ENCODE measurements around the gene FILIP1L. TPM values are rescaled to one million over a fixed set of nuclear protein-coding genes. Genes with fewer than 3 reads are reported as not detected.

The FILIP1L gene
- total and polyA plus RNA-seq, 2 of the 13 experiments (the other 11 are each of a cell fraction or from before 2014, with no cell fraction given) = 8.1 to 187 TPM

DNA sequence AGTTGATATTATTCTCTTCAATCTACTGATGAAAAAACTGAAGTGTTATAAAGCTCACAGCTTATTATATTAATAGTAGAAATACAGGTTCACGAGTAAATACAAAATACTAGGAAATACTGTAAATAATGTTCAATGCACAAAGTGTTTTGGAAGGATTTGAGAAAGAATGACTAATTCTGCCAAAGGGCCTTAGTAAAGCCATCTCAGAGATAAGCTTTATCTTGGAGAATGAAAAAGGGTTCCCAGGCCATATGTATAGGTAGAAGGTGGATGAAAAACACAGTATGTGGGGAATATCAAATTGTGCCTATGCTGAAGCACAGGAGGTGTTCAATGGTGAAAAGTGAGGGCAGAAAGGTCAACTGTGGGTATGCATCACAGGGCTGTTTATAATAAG is 173.1 kb downstream of the FILIP1L start (continued):
- TF ChIP-seq, protein P1, sequence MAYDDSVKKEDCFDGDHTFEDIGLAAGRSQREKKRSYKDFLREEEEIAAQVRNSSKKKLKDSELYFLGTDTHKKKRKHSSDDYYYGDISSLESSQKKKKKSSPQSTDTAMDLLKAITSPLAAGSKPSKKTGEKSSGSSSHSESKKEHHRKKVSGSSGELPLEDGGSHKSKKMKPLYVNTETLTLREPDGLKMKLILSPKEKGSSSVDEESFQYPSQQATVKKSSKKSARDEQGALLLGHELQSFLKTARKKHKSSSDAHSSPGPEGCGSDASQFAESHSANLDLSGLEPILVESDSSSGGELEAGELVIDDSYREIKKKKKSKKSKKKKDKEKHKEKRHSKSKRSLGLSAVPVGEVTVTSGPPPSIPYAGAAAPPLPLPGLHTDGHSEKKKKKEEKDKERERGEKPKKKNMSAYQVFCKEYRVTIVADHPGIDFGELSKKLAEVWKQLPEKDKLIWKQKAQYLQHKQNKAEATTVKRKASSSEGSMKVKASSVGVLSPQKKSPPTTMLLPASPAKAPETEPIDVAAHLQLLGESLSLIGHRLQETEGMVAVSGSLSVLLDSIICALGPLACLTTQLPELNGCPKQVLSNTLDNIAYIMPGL (CRISPR knock-in tag; IDR thresholded peaks at IDR 0.05; ENCODE audit: borderline replicate concordance in 1 of 2, low read depth in 1 of 2) = no peak
- TF ChIP-seq HNF4A (CRISPR knock-in tag; IDR thresholded peaks at IDR 0.05) (no peak), ZNF709 (CRISPR knock-in tag; IDR thresholded peaks at IDR 0.05) (no peak)

GRCh38 chr3:99940350-99940749 is 174.0 kb downstream of the FILIP1L start:
- FAIRE-seq (no peak), DNase-seq (ENCODE audit: low spot score) (no peak), ATAC-seq (peak; percentile 55)
- no peak overlapping the region for H3K4me3 ChIP-seq (replicated peaks in 1 of 3; ENCODE audit: insufficient read depth in 1 of 3, low read depth in 2 of 3, low read length in 3 of 3)
- no peaks in the 10 kb centered on the region for H3K79me2 ChIP-seq (ENCODE audit: insufficient read depth, low read length)
- no peak for TF ChIP-seq KLF13 (CRISPR knock-in tag; IDR thresholded peaks at IDR 0.05)
- 0 out of 2 replicates have a peak, but pooled peaks have one; percentile 17 for TF ChIP-seq NFYB (CRISPR knock-in tag; IDR thresholded peaks at IDR 0.05)
- no peak for TF ChIP-seq ZNF713 (CRISPR knock-in tag; IDR thresholded peaks at IDR 0.05)
- TF ChIP-seq ZNF703 (CRISPR knock-in tag; IDR thresholded peaks at IDR 0.05; ENCODE audit: borderline replicate concordance) = no peak
- no peak for TF ChIP-seq GATA4 (IDR thresholded peaks at IDR 0.05; ENCODE audit: borderline replicate concordance, low read depth)
- no peak for TF ChIP-seq SNAPC4 (CRISPR knock-in tag; IDR thresholded peaks at IDR 0.05)
- TF ChIP-seq SRY (CRISPR knock-in tag; IDR thresholded peaks at IDR 0.05) = no peak
- no peak for TF ChIP-seq SP4 (CRISPR knock-in tag; IDR thresholded peaks at IDR 0.05)
- POLR2A ChIA-PET = interaction anchor here (1.3 kb wide), 1 partner anchor 20 kb away, joined by 5 read pairs; no protein-coding TSS in a partner anchor
- in situ Hi-C loops (cut with HindIII; ENCODE audit: extremely low pct_ligation_motif_present, low pct_unique_long_range_greater_than_20kb) (no loop called here), intact Hi-C loops (cut with micrococcal nuclease; ENCODE audit: unreplicated experiment) (loop anchor here (10.0 kb wide), 1 partner anchor 314 kb away; no protein-coding TSS in a partner anchor)
- 65% methylated on average over 2 of the region's 2 CpGs for WGBS (ENCODE audit: low lambda C conversion rate)
- H3K4me1 ChIP-seq (ENCODE audit: insufficient read depth, low read length) = peaks cover 50% of the 10 kb centered on the region
- no TSS peak for BruUV-seq (replicated peaks)
- H3K36me3 ChIP-seq (replicated peaks in 1 of 2; ENCODE audit: control insufficient read depth in 1 of 2, insufficient read depth in 2 of 2, low read length in 2 of 2) = no peaks in the 10 kb centered on the region
- CTCF ChIA-PET (ENCODE audit: low intra/inter-chr PET ratio, low total read pairs) = no interaction called here
- H3K27me3 ChIP-seq (ENCODE audit: control insufficient read depth in 1 of 2, insufficient read depth in 2 of 2, low read length in 2 of 2) = no peaks in the 10 kb centered on the region
- no peak overlapping the region for H3K9ac ChIP-seq (ENCODE audit: insufficient read depth, low read depth, low read length)
- H3K27ac ChIP-seq (ENCODE audit: extremely low read length, insufficient read depth, low read length) = peak overlapping the region; percentile 17
- peak overlapping the region; percentile 18; the same call in 1 of the 2 replicates for H3K4me2 ChIP-seq (ENCODE audit: low read depth, low read length)
- H3K9me3 ChIP-seq (ENCODE audit: low read length) = no peaks in the 10 kb centered on the region
- no peaks in the 10 kb centered on the region for H4K20me1 ChIP-seq (ENCODE audit: insufficient read depth, low read length)
- no peak overlapping the region for H2AFZ ChIP-seq (ENCODE audit: low read length)

All from HepG2 (cell line).